GM18519 (cell line): Measurements from ENCODE around the gene ACP2.
"Not testable (repeated sequence)": the region's sequence is repeated elsewhere in the genome, so short reads cannot be mapped to it uniquely, and the experiment has no call there.

Experiments
- ATAC-seq: cut with Tn5 transposase; IDR thresholded peaks from one replicate; pipeline ENCODE4 v1.9.1; 2021; ENCODE audit warnings: mild to moderate bottlenecking, moderate library complexity; ENCODE audit not compliant: unreplicated experiment, low FRiP score

The ACP2 gene

GRCh38 chr11:47208008-47208552 is 40.5 kb downstream of the ACP2 start:
- ATAC-seq: not testable (repeated sequence)

- ATAC-seq: no peak
Measured at GRCh38 chr11:47207459-47207858, 41.2 kb downstream of the ACP2 start.

GRCh38 chr11:47206577-47206976 is 42.0 kb downstream of the ACP2 start:
- not testable (repeated sequence) for ATAC-seq

- ATAC-seq: no peak
Measured at GRCh38 chr11:47204637-47204989, 44.0 kb downstream of the ACP2 start.

- no peak for ATAC-seq
Measured at GRCh38 chr11:47202576-47202975, 46.0 kb downstream of the ACP2 start.

- ATAC-seq: no peak
Measured at GRCh38 chr11:47201015-47201414, 47.6 kb downstream of the ACP2 start.

GRCh38 chr11:47198161-47198560 is 50.5 kb downstream of the ACP2 start:
- not testable (repeated sequence) for ATAC-seq

- no peak for ATAC-seq
Measured at GRCh38 chr11:47192111-47192510, 56.5 kb downstream of the ACP2 start.

- not testable (repeated sequence) for ATAC-seq
Measured at GRCh38 chr11:47191137-47191536, 57.5 kb downstream of the ACP2 start.
